Stimulated activated CD8-positive, alpha-beta memory T cell treated with anti-CD3 and anti-CD28 coated beads, Interleukin-12 subunit alpha, Interleukin-12 subunit beta, amount 100 ng/mL, for 4 hours (primary cell): ENCODE measurements around the gene SNAP25.

ENCODE experiments used
- DNase-seq: peaks from one replicate; pipeline ENCODE4 v3.0.0-alpha.2; 2020; ENCODE audit warnings: low read depth

Gene SNAP25

GRCh38 chr20:10216146-10216791 is 2.4 kb upstream of the SNAP25 start:
- no peak for DNase-seq

- DNase-seq, result no peak
Observed at GRCh38 chr20:10217721-10218410, 764 bp upstream of the SNAP25 start.

- DNase-seq, result peak; percentile 13
Observed at GRCh38 chr20:10219452-10219791, 792 bp downstream of the SNAP25 start.

GRCh38 chr20:10219993-10220750 is 1.5 kb downstream of the SNAP25 start:
- DNase-seq, result no peak

GRCh38 chr20:10221021-10221420 is 2.4 kb downstream of the SNAP25 start:
- no peak for DNase-seq

GRCh38 chr20:10225439-10226060 is 6.9 kb downstream of the SNAP25 start:
- DNase-seq, result no peak

GRCh38 chr20:10228330-10228729 is 9.7 kb downstream of the SNAP25 start:
- no peak for DNase-seq

GRCh38 chr20:10231290-10231689 is 12.7 kb downstream of the SNAP25 start:
- DNase-seq, result no peak

GRCh38 chr20:10236540-10237533 is 18.2 kb downstream of the SNAP25 start:
- no peak for DNase-seq

- no peak for DNase-seq
Observed at GRCh38 chr20:10239954-10240353, 21.3 kb downstream of the SNAP25 start.

GRCh38 chr20:10240655-10241054 is 22.0 kb downstream of the SNAP25 start:
- no peak for DNase-seq

GRCh38 chr20:10242166-10242565 is 23.5 kb downstream of the SNAP25 start:
- no peak for DNase-seq

- DNase-seq, result no peak
Observed at GRCh38 chr20:10247440-10247839, 28.8 kb downstream of the SNAP25 start.

GRCh38 chr20:10249048-10249770 is 30.6 kb downstream of the SNAP25 start:
- no peak for DNase-seq

- DNase-seq, result no peak
Observed at GRCh38 chr20:10249822-10250221, 31.2 kb downstream of the SNAP25 start.

GRCh38 chr20:10250902-10251301 is 32.3 kb downstream of the SNAP25 start:
- no peak for DNase-seq

- DNase-seq, result no peak
Observed at GRCh38 chr20:10253780-10254179, 35.1 kb downstream of the SNAP25 start.

GRCh38 chr20:10255846-10256245 is 37.2 kb downstream of the SNAP25 start:
- no peak for DNase-seq

GRCh38 chr20:10259166-10259565 is 40.5 kb downstream of the SNAP25 start:
- DNase-seq, result no peak

- DNase-seq, result no peak
Observed at GRCh38 chr20:10260316-10260715, 41.7 kb downstream of the SNAP25 start.

GRCh38 chr20:10261702-10262101 is 43.1 kb downstream of the SNAP25 start:
- no peak for DNase-seq
